GM18526 (cell line): Measurements from ENCODE around the gene CHD3.

Source experiments
- POLR2A ChIP-seq: IDR thresholded peaks from 3 replicates; pipeline ENCODE4 v1.6.1; 2011; ENCODE audit not compliant: insufficient read length; ENCODE audit errors: extremely low read depth

The CHD3 gene

GRCh38 chr17:7846765-7847661 lies 41.6 kb upstream of the CHD3 start:
- no peak for TF ChIP-seq POLR2A

DNA sequence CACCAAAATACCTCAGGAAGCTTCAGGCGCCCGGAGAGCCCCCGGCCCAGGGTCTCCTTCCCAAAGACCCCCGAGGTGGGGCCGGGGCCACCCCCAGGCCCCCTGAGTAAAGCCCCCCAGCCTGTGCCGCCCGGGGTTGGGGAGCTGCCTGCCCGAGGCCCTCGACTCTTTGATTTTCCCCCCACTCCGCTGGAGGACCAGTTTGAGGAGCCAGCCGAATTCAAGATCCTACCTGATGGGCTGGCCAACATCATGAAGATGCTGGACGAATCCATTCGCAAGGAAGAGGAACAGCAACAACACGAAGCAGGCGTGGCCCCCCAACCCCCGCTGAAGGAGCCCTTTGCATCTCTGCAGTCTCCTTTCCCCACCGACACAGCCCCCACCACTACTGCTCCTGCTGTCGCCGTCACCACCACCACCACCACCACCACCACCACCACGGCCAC lies 40.4 kb upstream of the CHD3 start:
- no peak for TF ChIP-seq POLR2A

DNA sequence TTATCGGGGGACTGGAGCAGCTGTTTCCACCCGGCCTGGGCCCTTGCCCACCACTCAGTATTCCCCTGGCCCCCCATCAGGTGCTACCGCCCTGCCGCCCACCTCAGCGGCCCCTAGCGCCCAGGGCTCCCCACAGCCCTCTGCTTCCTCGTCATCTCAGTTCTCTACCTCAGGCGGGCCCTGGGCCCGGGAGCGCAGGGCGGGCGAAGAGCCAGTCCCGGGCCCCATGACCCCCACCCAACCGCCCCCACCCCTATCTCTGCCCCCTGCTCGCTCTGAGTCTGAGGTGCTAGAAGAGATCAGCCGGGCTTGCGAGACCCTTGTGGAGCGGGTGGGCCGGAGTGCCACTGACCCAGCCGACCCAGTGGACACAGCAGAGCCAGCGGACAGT lies 39.9 kb upstream of the CHD3 start:
- no peak for TF ChIP-seq POLR2A

GRCh38 chr17:7849130-7849750 lies 39.3 kb upstream of the CHD3 start:
- no peak for TF ChIP-seq POLR2A

DNA sequence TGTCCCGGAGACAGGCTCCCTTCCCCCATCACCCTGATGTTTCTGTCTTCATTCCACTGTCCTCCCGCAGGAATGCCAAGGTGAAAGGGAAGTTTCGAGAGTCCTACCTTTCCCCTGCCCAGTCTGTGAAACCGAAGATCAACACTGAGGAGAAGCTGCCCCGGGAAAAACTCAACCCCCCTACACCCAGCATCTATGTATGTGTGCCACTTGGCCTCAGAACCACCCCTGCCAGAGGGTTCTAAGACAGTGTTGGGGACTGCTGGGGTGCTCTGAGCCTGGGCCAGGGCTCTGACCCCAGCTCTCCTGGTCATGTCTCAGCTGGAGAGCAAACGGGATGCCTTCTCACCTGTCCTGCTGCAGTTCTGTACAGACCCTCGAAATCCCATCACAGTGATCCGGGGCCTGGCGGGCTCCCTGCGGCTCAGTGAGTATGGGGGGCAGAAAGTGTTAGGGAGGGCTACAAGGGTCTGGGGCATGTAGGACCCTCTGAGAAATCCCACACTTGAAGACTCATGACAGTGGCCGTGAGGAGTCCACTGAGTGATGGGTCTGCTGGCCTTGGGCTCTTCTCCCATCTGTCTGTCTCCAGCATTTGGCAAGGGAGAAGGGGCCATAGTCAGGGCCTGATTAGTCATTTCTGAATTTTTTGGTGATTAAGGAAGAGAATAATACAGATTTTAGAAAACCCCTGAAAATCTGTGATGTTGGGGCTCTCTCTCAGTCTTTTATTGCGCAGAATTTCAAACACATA lies 38.7 kb upstream of the CHD3 start:
- no peak for TF ChIP-seq POLR2A

DNA sequence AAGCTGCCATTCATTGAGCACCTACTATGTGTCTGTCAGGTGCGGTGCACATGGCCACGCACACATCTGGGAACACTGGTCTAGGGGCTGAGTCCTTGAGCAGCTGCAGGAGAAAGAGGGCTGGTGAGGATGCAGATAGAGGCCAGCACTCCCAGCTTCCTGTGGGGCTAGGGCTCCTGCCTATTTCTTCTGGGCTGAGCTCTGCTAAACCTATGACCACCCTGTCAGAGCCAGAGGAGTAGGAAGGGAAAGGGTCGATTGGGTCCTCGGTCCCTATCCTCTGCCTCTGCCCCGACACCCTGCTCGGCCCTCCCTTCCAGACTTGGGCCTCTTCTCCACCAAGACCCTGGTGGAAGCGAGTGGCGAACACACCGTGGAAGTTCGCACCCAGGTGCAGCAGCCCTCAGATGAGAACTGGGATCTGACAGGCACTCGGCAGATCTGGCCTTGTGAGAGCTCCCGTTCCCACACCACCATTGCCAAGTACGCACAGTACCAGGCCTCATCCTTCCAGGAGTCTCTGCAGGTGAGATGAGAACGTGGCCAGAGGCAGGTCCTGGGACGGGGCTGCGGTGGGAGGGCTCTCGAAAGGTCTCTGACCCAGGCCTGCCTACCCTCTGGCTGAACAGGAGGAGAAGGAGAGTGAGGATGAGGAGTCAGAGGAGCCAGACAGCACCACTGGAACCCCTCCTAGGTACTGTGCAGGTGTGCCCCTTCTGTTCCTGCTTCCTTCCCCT lies 37.7 kb upstream of the CHD3 start:
- TF ChIP-seq POLR2A, result no peak

DNA sequence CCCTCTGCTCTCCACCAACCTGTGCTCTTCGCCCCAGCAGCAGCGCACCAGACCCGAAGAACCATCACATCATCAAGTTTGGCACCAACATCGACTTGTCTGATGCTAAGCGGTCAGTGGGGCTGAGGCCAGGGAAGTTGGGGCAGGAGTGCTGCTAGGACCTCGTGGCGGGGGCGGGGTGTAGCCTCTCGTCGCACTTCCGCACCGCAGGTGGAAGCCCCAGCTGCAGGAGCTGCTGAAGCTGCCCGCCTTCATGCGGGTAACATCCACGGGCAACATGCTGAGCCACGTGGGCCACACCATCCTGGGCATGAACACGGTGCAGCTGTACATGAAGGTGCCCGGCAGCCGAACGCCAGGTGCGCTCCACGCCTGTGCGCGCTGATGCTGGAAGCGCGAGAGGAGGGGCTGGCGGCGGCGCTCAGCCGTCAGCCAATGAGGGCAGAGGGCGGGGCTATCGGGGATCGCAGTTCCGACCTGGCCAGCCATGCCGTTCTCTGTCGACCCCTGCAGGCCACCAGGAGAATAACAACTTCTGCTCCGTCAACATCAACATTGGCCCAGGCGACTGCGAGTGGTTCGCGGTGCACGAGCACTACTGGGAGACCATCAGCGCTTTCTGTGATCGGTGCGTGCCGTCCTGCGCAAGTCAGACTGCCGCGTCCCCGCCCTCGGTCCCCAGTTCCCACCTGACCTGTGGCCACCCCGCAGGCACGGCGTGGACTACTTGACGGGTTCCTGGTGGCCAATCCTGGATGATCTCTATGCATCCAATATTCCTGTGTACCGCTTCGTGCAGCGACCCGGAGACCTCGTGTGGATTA lies 36.9 kb upstream of the CHD3 start:
- peak; percentile 52 for TF ChIP-seq POLR2A

DNA sequence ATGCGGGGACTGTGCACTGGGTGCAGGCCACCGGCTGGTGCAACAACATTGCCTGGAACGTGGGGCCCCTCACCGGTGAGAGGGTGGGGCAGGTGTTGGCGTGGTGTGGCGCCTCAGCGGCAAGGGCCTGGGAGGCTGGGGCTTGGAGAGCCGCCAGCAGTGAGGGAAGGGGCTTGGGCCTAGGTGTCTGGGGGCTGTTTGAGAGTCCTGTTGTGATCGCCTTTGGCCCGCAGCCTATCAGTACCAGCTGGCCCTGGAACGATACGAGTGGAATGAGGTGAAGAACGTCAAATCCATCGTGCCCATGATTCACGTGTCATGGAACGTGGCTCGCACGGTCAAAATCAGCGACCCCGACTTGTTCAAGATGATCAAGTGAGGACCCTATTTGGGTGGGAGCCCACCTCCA lies 36.3 kb upstream of the CHD3 start:
- no peak for TF ChIP-seq POLR2A

DNA sequence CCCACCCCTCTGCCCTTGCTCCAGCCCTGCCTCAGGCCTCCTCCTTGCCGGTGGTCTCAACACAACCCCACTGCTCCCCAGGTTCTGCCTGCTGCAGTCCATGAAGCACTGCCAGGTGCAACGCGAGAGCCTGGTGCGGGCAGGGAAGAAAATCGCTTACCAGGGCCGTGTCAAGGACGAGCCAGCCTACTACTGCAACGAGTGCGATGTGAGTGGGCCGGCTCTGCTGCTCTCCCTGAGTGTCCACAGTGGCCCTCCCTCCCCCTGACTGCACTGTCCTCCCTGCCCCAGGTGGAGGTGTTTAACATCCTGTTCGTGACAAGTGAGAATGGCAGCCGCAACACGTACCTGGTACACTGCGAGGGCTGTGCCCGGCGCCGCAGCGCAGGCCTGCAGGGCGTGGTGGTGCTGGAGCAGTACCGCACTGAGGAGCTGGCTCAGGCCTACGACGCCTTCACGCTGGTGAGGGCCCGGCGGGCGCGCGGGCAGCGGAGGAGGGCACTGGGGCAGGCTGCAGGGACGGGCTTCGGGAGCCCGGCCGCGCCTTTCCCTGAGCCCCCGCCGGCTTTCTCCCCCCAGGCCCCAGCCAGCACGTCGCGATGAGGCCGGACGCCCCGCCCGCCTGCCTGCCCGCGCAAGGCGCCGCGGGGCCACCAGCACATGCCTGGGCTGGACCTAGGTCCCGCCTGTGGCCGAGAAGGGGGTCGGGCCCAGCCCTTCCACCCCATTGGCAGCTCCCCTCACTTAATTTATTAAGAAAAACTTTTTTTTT lies 35.5 kb upstream of the CHD3 start:
- no peak for TF ChIP-seq POLR2A

GRCh38 chr17:7853691-7854038 lies 34.9 kb upstream of the CHD3 start:
- TF ChIP-seq POLR2A, result no peak

DNA sequence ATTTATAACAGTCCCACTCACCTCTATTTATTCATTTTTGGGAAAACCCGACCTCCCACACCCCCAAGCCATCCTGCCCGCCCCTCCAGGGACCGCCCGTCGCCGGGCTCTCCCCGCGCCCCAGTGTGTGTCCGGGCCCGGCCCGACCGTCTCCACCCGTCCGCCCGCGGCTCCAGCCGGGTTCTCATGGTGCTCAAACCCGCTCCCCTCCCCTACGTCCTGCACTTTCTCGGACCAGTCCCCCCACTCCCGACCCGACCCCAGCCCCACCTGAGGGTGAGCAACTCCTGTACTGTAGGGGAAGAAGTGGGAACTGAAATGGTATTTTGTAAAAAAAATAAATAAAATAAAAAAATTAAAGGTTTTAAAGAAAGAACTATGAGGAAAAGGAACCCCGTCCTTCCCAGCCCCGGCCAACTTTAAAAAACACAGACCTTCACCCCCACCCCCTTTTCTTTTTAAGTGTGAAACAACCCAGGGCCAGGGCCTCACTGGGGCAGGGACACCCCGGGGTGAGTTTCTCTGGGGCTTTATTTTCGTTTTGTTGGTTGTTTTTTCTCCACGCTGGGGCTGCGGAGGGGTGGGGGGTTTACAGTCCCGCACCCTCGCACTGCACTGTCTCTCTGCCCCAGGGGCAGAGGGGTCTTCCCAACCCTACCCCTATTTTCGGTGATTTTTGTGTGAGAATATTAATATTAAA lies 34.4 kb upstream of the CHD3 start:
- no peak for TF ChIP-seq POLR2A

DNA sequence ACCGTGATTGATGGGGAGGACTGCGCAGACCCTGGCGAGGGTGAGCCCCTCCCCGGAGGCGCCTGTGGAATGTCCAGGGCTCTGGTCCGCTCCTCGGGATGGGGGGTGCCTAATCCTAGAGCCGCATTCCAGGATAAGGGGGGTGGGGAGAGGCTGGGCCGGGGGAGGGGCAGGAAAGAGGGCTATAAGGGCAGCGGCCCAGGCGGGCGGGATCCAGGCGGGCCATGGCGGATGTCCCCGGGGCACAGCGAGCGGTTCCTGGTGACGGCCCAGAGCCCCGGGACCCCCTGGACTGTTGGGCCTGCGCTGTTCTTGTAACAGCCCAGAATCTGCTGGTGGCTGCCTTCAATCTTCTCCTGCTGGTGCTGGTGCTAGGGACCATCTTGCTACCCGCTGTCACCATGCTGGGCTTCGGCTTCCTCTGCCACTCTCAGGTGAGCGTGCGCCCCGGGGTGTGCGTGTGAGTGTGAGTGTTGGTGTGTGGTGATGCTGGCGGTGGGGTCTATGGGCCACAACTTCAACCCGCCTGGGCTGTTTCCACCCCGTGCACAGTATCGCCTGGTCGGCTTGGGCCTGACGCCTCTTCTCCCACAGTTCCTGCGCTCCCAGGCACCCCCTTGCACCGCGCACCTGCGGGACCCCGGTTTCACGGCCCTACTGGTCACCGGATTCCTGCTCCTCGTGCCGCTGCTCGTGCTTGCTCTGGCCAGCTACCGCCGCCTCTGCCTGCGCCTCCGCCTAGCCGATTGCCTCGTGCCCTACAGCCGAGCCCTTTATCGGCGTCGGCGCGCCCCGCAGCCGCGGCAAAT lies 33.5 kb upstream of the CHD3 start, which contains the start of gene TMEM88:
Gene TMEM88, plus strand, starts transcription at position 216 of the 809 bp plus-strand sequence. Its CDS starts 9 bp downstream, at position 225.
- TF ChIP-seq POLR2A, result no peak
